BJ (cell line): ENCODE measurements around the gene BMP8B. TPM values are rescaled to one million over a fixed set of nuclear protein-coding genes. Genes with fewer than 3 reads are reported as not detected.
A peak's percentile ranks its signal among the peaks of the same experiment; 100 is the strongest.

Experiments
- CTCF ChIA-PET: fragments of 350-600 bp; formaldehyde crosslinking; extraction: SDS; loops from one replicate; lab custom pipeline; 2021; ENCODE audit warnings: antibody characterized with exemption, inconsistent platforms; lab: Yijun Ruan, JAX
- POLR2A ChIA-PET: fragments of 300-600 bp; sonication (Branson Sonifier 250); formaldehyde crosslinking; extraction: SDS; loops from one replicate; lab custom pipeline; 2021; ENCODE audit warnings: antibody characterized with exemption; lab: Charles Lee
- DNase-seq: peaks from one replicate; pipeline ENCODE4 v3.0.0-alpha.2; 2011; ENCODE audit warnings: low read depth
- H3K27me3 ChIP-seq: 2 replicates; pipeline ENCODE4 v1.6.0; 2011; ENCODE audit warnings: low read length; ENCODE audit not compliant: control insufficient read depth, insufficient read depth
- H3K36me3 ChIP-seq: 2 replicates; pipeline ENCODE4 v1.5.1; 2011; ENCODE audit warnings: low read length; ENCODE audit not compliant: control insufficient read depth, insufficient read depth
- H3K4me3 ChIP-seq: 2 replicates; pipeline ENCODE4 v1.5.1; 2011; ENCODE audit warnings: low read depth, mild to moderate bottlenecking, control low read depth, low read length
- polyA plus RNA-seq: library from polyadenylated mRNA; depleted of rRNA; stranded (reverse); fragments of >200 nt; gene quantifications from 2 replicates; pipeline ENCODE4 v1.2.3, GENCODE V29; 2011
- TF ChIP-seq, protein P1 (sequence below): IDR thresholded peaks from 2 replicates; pipeline ENCODE4 v1.5.1; 2011; ENCODE audit warnings: low read depth, mild to moderate bottlenecking, control low read depth, inconsistent platforms, low read length, moderate library complexity; ENCODE audit not compliant: insufficient read depth

Gene BMP8B
- polyA plus RNA-seq, 1 experiment, result 0.01 TPM

DNA sequence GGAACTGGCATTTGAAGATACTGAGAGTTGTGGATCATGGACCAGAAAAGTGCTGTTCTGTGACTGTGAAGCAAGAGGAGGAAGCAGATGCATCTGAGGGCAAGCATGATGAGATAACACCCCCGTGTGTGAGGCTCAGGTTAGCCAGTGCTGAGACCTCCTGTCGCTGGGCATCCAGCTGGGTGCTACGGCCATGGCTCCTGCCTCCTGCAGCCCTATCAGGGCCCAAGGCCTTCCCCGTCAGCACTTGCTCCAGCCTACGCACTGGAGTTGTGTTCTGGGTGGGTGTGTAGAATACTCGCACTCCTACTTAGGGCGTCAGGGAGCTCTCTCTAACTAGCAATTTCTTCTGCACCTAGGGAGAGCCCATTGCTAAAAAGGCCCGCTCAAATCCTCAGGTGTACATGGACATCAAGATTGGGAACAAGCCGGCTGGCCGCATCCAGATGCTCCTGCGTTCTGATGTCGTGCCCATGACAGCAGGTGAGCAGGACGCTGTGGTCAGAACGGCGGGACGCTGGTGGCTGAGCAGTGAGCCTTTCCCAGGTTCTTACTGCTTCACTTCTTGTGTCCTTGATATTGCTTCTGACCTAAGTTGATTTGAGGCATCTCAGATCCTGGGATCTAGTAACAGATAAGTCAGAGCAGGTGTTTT, 43.5 kb downstream of the BMP8B start:
- Histone ChIP-seq H3K27me3 (no peaks in the 10 kb centered on the region), H3K4me3 (no peak overlapping the region), H3K36me3 (peaks cover 21% of the 10 kb centered on the region)
- ChIA-PET POLR2A (no interaction called here), CTCF (no interaction called here)
- DNase-seq, result no peak
- TF ChIP-seq, protein P1, sequence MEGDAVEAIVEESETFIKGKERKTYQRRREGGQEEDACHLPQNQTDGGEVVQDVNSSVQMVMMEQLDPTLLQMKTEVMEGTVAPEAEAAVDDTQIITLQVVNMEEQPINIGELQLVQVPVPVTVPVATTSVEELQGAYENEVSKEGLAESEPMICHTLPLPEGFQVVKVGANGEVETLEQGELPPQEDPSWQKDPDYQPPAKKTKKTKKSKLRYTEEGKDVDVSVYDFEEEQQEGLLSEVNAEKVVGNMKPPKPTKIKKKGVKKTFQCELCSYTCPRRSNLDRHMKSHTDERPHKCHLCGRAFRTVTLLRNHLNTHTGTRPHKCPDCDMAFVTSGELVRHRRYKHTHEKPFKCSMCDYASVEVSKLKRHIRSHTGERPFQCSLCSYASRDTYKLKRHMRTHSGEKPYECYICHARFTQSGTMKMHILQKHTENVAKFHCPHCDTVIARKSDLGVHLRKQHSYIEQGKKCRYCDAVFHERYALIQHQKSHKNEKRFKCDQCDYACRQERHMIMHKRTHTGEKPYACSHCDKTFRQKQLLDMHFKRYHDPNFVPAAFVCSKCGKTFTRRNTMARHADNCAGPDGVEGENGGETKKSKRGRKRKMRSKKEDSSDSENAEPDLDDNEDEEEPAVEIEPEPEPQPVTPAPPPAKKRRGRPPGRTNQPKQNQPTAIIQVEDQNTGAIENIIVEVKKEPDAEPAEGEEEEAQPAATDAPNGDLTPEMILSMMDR, result no peak

DNA sequence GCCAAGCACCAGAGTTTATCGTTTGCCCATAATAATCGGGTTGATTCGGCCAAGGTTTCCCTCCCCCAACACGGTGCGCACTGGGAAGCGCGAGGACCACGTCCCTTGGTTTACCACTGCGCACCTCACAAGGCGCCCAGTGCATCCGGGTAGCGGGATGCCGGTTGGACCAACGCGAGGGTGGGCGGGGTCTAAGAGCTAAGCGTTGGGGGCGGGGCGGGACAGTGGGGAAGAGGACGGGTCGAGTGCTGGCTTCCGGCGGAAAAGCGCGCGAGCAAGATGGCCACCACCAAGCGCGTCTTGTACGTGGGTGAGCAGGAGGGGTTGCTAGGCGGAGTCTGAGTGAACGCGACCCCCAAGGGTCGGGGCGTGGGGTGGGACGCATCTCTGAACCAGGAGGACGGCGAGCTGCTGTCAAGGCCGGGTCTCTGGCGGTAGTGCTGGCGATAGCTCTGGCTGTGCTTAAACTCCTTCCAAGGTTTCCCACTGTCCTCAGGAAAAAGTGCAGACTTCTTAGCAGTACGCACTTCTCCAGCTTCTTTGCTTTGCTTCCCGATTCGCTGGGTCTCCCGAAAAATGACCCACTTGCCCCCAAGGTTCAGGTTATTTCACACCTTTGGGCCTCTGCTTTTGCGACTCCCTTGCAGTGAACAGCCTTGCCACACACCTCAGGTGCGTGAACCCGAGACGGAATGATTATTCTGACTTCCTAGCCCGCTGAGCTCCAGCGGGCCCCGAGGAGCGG, 49.9 kb downstream of the BMP8B start, which contains the start of gene PPIE:
Gene PPIE (plus strand): TSS at position 261 of the 745 bp plus-strand sequence. CDS start 19 bp downstream, at position 280.
- H3K4me3 ChIP-seq, result peak within 1 kb of the TSS; percentile 96
- DNase-seq, result peak; percentile 37
- TF ChIP-seq, protein P1, result no peak
- CTCF ChIA-PET, result interaction anchor here (0.8 to 1.8 kb wide), 3 partner anchors 17 to 181 kb away, joined by 3 to 5 read pairs (median 3); no protein-coding TSS in a partner anchor
- POLR2A ChIA-PET, result interaction anchor here (0.6 kb wide), 1 partner anchor 67 kb away, joined by 7 read pairs; no protein-coding TSS in a partner anchor
- peaks cover 6% of the 10 kb centered on the region for H3K36me3 ChIP-seq
- H3K27me3 ChIP-seq, result peaks cover 3% of the 10 kb centered on the region

DNA sequence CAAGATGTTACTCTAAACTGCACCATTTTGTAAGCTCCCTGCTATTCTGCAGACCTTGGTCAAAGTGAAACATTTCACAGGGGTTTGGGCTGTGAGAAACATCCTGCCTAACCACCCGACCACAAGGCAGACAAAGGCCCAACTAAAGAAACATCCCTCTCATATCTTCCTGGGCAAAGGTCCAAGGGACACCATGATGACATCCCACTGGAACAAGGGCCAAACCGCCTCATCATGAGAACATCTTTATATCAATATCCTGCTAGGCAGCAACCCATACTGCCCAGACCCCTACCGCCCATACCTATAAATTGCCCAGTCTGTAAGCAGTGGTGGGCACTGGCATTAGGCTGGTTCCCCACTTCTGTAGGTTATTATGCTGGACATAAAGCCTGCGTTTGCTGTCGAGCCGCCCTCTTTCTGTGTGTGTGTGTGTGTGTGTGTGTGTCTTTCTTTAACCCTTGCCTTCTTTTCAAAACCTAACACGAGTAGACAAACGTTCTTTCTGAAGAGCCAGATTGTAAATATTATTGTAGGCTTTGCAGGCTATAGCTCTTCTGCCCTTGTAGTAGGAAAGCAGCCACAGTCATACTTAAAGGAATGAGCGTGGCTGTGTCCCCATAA, 51.0 kb downstream of the BMP8B start:
- Histone ChIP-seq H3K36me3 (peaks cover 3% of the 10 kb centered on the region), H3K4me3 (no peak overlapping the region), H3K27me3 (peaks cover 5% of the 10 kb centered on the region)
- CTCF ChIA-PET, result interaction anchor here (0.8 to 1.8 kb wide), 3 partner anchors 63 to 182 kb away, joined by 3 to 5 read pairs (median 4); no protein-coding TSS in a partner anchor
- TF ChIP-seq, protein P1, result no peak
- POLR2A ChIA-PET, result no interaction called here
- no peak for DNase-seq

DNA sequence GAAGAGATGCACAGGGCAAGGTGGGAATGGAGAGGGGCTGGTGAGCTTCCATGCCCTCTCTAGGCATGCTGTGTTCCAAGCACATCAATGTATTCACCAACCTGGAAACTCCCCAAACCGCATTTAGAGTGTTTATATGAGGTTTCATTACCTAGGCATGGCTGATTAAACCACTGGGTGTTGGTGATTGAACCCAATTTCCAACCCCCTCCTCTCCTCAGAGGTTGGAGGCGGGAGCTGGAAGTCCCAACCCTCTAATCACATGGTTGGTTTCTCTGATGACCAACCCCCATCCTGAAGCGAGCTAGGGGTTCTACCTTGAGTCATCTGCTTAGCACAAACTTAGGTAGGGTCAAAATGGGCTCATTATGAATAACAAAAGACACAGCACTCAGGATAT, 52.9 kb downstream of the BMP8B start:
- POLR2A ChIA-PET, result no interaction called here
- TF ChIP-seq, protein P1, result no peak
- no peak overlapping the region for H3K4me3 ChIP-seq

DNA sequence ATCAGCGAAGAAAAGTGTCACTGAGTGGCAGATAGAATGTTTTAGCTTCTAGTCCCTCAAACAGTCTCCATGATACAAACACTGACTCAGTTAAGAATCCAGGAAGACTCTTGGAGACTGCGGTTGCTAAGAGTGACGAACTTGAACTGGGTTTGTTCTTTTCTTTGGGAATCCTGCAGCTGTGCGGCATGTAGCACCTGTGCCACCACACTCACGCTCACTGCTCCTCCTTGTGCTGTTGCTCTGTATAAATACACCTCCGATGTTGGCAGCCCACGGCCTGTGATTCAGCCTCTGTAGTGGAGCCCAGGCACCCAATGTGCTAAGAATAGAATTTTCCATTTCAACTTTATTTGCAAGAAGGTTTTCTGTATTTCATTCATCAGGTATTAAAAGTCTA, 55.5 kb downstream of the BMP8B start:
- ChIA-PET CTCF (no interaction called here), POLR2A (no interaction called here)
- no peak overlapping the region for H3K4me3 ChIP-seq
- H3K27me3 ChIP-seq, result peaks cover 16% of the 10 kb centered on the region
- TF ChIP-seq, protein P1, result no peak
- H3K36me3 ChIP-seq, result no peaks in the 10 kb centered on the region
- DNase-seq, result no peak

More for the DNA sequence above, 52.9 kb downstream of the BMP8B start:
- H3K27me3 ChIP-seq, result peaks cover 7% of the 10 kb centered on the region
- DNase-seq, result no peak
- H3K36me3 ChIP-seq, result no peaks in the 10 kb centered on the region; the same call in 1 of the 2 replicates
- CTCF ChIA-PET, result interaction anchor here (1.4 kb wide), 1 partner anchor 16 kb away, joined by 3 read pairs; no protein-coding TSS in a partner anchor
